Right lung (tissue), 5 donors: ENCODE data around the gene RNASE12. TPM values are rescaled to one million over a fixed set of nuclear protein-coding genes. Genes with fewer than 3 reads are reported as not detected.

Experiments
- polyA plus RNA-seq, 5 donors: library from polyadenylated mRNA; unstranded; fragments of 120-200 nt; gene quantifications; one replicate each; pipeline versions ENCODE4 v1.2.1 to v1.2.3, GENCODE V29; 2013; ENCODE audit warnings: inconsistent platforms in 1 of 5, low replicate concordance in 1 of 5; ENCODE audit not compliant: insufficient read length in 5 of 5, insufficient read depth in 1 of 5

The RNASE12 gene
- polyA plus RNA-seq, 5 donors, result not detected

Other genes with a start within 250 kb of the RNASE12 start
- gene PARP2, start 247.7 kb downstream of the RNASE12 start, polyA plus RNA-seq, result 10 to 100 TPM; 50.3 to 71.0 (median 62.8) TPM
- gene TEP1, start 177.9 kb downstream of the RNASE12 start, polyA plus RNA-seq, result 10 to 100 TPM; 19.1 to 22.6 (median 20.8) TPM
- gene KLHL33, start 155.2 kb downstream of the RNASE12 start, polyA plus RNA-seq, result under 1 TPM; 0.23 to 0.27 (median 0.26) TPM
- 10 to 100 TPM; 72.4 to 90.2 (median 78.0) TPM for gene OSGEP, start 136.6 kb downstream of the RNASE12 start, polyA plus RNA-seq
- gene APEX1, start 136.2 kb downstream of the RNASE12 start, polyA plus RNA-seq, result 100 to 1,000 TPM; 318 to 352 (median 331) TPM
- 10 to 100 TPM; 27.3 to 36.8 (median 33.0) TPM for gene PIP4P1, start 129.9 kb downstream of the RNASE12 start, polyA plus RNA-seq
- gene PNP, start 122.0 kb downstream of the RNASE12 start, polyA plus RNA-seq, result 10 to 100 TPM; 31.0 to 47.3 (median 36.0) TPM
- gene RNASE10, start 85.8 kb downstream of the RNASE12 start, polyA plus RNA-seq, result under 1 TPM in 3 of 5 donors, not detected in 2; 0.43 to 0.84 (median 0.68) TPM
- not detected for gene RNASE9, start 30.3 kb downstream of the RNASE12 start, polyA plus RNA-seq
- not detected for gene RNASE11, start 3.4 kb downstream of the RNASE12 start, polyA plus RNA-seq
- gene OR6S1, start 50.3 kb upstream of the RNASE12 start, polyA plus RNA-seq, result not detected
- 10 to 100 TPM in 1 of 5 donors, 1 to 10 TPM in 4; 6.6 to 10.1 (median 9.1) TPM for gene RNASE4, start 93.2 kb upstream of the RNASE12 start, polyA plus RNA-seq
- gene ANG, start 97.4 kb upstream of the RNASE12 start, polyA plus RNA-seq, result 10 to 100 TPM in 2 of 5 donors, 1 to 10 TPM in 3; 7.2 to 11.7 (median 8.9) TPM
- gene EDDM3A, start 154.5 kb upstream of the RNASE12 start, polyA plus RNA-seq, result under 1 TPM in 1 of 5 donors, not detected in 4; 0.16 TPM
- gene EDDM3B, start 177.0 kb upstream of the RNASE12 start, polyA plus RNA-seq, result not detected
- 1 to 10 TPM; 6.5 to 8.3 (median 7.9) TPM for gene RNASE6, start 189.9 kb upstream of the RNASE12 start, polyA plus RNA-seq
- gene RNASE1, start 211.5 kb upstream of the RNASE12 start, polyA plus RNA-seq, result 100 to 1,000 TPM; 299 to 478 (median 401) TPM